ENCODE results near the gene CLEC4G. TPM values are rescaled to one million over a fixed set of nuclear protein-coding genes. Genes with fewer than 3 reads are reported as not detected.

CLEC4G gene
- total RNA-seq, 4 donors from 2014 or later, result 0.49 to 3.9 TPM; not detected in 2

DNA sequence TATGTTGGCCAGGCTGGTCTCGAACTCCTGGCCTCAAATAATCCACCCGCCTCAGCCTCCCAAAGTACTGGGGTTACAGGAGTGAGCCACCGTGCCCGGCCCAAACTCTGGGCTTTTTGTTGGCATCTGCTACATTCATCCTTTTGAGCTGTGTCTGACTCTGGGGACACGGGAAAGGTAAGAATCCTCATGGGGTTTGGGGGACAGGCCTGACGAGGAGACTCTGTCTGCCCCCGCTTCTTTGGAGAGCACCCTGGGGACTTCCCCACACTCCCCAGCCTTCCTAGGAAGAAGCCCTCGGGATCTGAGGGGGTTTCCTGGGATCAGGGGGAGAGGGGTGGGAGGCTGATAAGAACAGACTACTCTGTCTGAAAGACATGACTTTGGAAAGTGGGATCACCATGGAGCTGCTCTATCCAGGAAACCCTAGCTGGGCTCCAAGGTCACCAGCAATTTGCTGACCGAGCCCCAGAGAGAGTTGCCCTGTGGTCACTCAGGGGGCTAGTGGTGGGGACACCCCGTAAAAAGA, 21.9 kb downstream of the CLEC4G start:
- 76% methylated on average over 10 of the region's 10 CpGs for WGBS
- Histone ChIP-seq H3K27ac (no peak overlapping the region), H3K36me3 (no peaks in the 10 kb centered on the region), H3K9me3 (no peaks in the 10 kb centered on the region), H3K4me3 (no peak overlapping the region), H3K4me1 (peaks cover 3% of the 10 kb centered on the region), H3K27me3 (no peaks in the 10 kb centered on the region)
- no peak for DNase-seq (ENCODE audit: low spot score in 2 of 2)
- TF ChIP-seq POLR2AphosphoS5 (IDR thresholded peaks at IDR 0.05) (no peak), POLR2A (IDR thresholded peaks at IDR 0.05) (no peak), EP300 (IDR thresholded peaks at IDR 0.05) (no peak)
- TF ChIP-seq, protein P1, sequence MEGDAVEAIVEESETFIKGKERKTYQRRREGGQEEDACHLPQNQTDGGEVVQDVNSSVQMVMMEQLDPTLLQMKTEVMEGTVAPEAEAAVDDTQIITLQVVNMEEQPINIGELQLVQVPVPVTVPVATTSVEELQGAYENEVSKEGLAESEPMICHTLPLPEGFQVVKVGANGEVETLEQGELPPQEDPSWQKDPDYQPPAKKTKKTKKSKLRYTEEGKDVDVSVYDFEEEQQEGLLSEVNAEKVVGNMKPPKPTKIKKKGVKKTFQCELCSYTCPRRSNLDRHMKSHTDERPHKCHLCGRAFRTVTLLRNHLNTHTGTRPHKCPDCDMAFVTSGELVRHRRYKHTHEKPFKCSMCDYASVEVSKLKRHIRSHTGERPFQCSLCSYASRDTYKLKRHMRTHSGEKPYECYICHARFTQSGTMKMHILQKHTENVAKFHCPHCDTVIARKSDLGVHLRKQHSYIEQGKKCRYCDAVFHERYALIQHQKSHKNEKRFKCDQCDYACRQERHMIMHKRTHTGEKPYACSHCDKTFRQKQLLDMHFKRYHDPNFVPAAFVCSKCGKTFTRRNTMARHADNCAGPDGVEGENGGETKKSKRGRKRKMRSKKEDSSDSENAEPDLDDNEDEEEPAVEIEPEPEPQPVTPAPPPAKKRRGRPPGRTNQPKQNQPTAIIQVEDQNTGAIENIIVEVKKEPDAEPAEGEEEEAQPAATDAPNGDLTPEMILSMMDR (IDR thresholded peaks at IDR 0.05), result no peak

DNA sequence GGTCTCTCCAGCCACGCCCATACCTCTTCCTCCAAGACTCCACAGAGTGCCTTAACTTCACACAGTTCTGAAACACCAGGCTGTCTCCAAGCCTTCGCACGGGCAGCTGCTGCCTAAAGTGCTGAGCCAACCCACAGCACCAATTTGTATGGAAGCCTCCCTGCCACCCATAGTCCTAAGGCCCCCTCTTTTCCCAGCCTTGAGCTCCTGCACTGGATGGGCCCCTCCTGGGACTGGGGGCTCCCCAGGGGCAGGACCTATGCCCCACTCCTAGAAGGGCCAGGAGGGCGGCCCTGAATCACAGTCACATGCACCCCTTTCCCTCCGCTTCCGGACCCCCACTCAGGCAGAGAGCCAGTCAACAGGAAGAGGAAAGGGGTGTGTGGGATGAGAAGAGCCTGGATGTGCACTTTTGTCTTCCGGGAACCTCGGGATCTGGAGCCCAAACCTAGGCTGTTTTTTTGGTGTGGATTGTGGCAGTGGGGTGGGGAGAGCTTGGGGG, 24.9 kb downstream of the CLEC4G start:
- TF ChIP-seq EP300 (IDR thresholded peaks at IDR 0.05), result no peak
- TF ChIP-seq POLR2A (IDR thresholded peaks at IDR 0.05), result no peak
- TF ChIP-seq, protein P1 (IDR thresholded peaks at IDR 0.05), result no peak
- TF ChIP-seq POLR2AphosphoS5 (IDR thresholded peaks at IDR 0.05), result no peak
- DNase-seq (ENCODE audit: low spot score in 2 of 2), result no peak
- peaks cover 14% of the 10 kb centered on the region for H3K27me3 ChIP-seq
- WGBS, result 71% methylated on average over 6 of the region's 8 CpGs
- H3K27ac ChIP-seq, result peak overlapping the region; percentile 5
- H3K36me3 ChIP-seq, result no peaks in the 10 kb centered on the region
- no peak overlapping the region for H3K4me3 ChIP-seq
- H3K9me3 ChIP-seq, result no peaks in the 10 kb centered on the region
- H3K4me1 ChIP-seq, result peaks cover 3% of the 10 kb centered on the region

DNA sequence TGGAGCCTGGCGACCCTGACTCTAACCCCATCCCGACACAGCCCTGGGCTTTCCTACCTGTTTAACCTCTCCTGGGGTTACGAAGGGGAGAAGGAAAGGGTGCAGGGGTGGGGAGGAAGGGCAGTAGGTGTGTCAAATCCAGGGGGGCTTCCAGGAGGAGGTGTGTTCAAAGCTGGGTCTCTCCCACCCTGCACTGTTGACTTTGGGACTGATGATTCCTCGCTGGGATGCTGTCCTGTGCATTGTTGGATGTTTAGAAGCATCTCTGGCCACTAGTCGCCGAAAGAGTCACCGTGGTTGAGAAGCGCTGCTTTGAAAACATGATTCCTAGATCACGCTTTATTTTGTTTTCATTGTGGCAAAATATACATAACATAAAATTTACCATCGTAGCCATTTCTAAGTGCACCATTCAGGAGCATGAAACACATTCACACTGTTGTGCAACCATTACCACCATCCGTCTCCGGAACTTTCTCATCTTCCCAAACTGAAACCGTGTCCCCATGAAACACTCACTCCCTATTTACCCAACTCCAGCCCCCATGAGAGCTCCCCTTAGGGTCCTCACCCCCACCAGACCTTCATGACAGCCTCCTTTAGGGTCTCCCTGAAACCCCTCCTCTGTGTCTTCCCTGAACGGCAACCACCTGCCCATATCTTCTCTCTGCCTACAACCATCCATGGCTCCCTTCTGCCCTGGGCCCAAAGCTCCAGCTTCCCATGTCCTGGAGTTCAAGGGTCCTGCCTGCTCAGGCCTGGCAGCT, 25.5 kb downstream of the CLEC4G start:
- whole genome bisulfite sequencing, result 81% methylated on average over 13 of the region's 14 CpGs
- H3K36me3 ChIP-seq, result no peaks in the 10 kb centered on the region
- TF ChIP-seq POLR2AphosphoS5 (IDR thresholded peaks at IDR 0.05) (no peak), POLR2A (IDR thresholded peaks at IDR 0.05) (no peak), EP300 (IDR thresholded peaks at IDR 0.05) (no peak)
- TF ChIP-seq, protein P1 (IDR thresholded peaks at IDR 0.05), result no peak
- peaks cover 14% of the 10 kb centered on the region for H3K27me3 ChIP-seq
- peak overlapping the region; percentile 28 for H3K27ac ChIP-seq
- H3K4me1 ChIP-seq, result peaks cover 3% of the 10 kb centered on the region
- H3K9me3 ChIP-seq, result no peaks in the 10 kb centered on the region
- no peak overlapping the region for H3K4me3 ChIP-seq
- DNase-seq (ENCODE audit: low spot score in 2 of 2), result no peak

DNA sequence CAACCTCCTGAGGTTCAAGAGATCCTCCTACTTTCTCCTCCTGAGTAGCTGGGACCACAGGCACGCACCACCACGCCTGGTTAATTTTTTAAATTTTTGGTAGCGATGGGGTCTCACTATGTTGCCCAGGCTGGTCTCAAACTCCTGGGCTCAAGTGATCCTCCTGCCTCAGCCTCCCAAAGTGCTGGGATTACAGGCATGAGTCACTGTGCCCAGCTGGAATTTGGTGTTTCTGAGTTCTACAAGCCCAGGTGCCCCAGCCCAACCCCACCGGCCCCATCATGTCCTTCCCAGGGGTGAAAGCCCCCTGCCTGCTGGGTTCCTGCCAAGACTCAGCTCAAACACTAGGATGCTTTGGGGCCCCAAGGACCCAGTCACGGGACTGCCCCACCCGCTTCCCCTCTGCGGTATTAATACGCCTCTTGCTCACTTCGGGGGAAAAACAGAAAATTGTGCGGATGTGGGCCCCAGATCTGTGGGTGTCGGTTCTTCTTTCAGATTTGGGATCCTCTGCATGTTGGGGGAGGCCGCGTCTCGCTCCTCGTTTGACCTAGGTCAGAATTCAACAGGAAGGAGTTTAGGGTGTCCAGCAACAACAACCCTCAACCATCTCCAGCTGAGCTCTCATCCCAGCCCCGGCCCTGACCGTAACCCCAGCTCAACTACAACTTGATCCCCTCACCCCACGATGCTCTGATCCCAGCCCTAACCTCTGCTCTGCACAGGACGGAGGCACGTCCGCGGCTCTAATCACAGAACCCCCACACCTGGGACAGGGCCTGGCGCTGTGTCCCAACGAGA, 26.3 kb downstream of the CLEC4G start:
- Histone ChIP-seq H3K4me1 (peaks cover 3% of the 10 kb centered on the region), H3K27me3 (peaks cover 16% of the 10 kb centered on the region), H3K36me3 (no peaks in the 10 kb centered on the region), H3K9me3 (no peaks in the 10 kb centered on the region), H3K27ac (peak overlapping the region; percentile 28), H3K4me3 (no peak overlapping the region)
- TF ChIP-seq, protein P1 (IDR thresholded peaks at IDR 0.05), result no peak
- TF ChIP-seq POLR2A (IDR thresholded peaks at IDR 0.05) (no peak), EP300 (IDR thresholded peaks at IDR 0.05) (no peak), POLR2AphosphoS5 (IDR thresholded peaks at IDR 0.05) (no peak)
- 55% methylated on average over 23 of the region's 24 CpGs for WGBS
- DNase-seq (ENCODE audit: low spot score in 2 of 2), result no peak
